GM12878 (cell line): ENCODE results near the gene EPHB1. TPM values are rescaled to one million over a fixed set of nuclear protein-coding genes. Genes with fewer than 3 reads are reported as not detected.

Experiments used
- ATAC-seq: fragments of 200-7000 bp; cut with Tn5 transposase; 3 replicates; pipeline ENCODE4 v1.9.1; 2020; ENCODE audit warnings: mild to moderate bottlenecking, moderate library complexity
- BruUV-seq: library from RNA; stranded (reverse); fragments of 400-500 nt; replicated peaks from 2 replicates; lab custom pipeline; 2021; lab: Mats Ljungman, UMichigan
- CTCF ChIA-PET: fragments of 300-600 bp; sonication (Branson Sonifier 250); formaldehyde crosslinking; extraction: SDS; loops from one replicate; lab custom pipeline; 2021; ENCODE audit warnings: inconsistent platforms; lab: Yijun Ruan, JAX
- POLR2A ChIA-PET: fragments of 350-600 bp; formaldehyde crosslinking; extraction: SDS; loops from one replicate; lab custom pipeline; 2021; ENCODE audit warnings: inconsistent platforms; lab: Charles Lee
- RAD21 ChIA-PET: fragments of 300-600 bp; sonication (Branson Sonifier 250); formaldehyde crosslinking; loops from one replicate; lab custom pipeline; 2023; ENCODE audit warnings: antibody characterized with exemption; ENCODE audit not compliant: unreplicated experiment; lab: Charles Lee
- SMC1A ChIA-PET: fragments of 300-600 bp; sonication (Branson Sonifier 250); formaldehyde crosslinking; loops from one replicate; lab custom pipeline; 2023; ENCODE audit not compliant: unreplicated experiment, uncharacterized antibody; lab: Charles Lee
- DNase-seq: peaks from one replicate; pipeline ENCODE4 v3.0.0-alpha.2; 2011; ENCODE audit warnings: low read depth, low spot score
- FAIRE-seq: peaks from 3 replicates; lab custom pipeline; 2011; peaks lifted over from hg19 to GRCh38; lab: Jason Lieb, UNC
- H2AFZ ChIP-seq: 2 replicates; pipeline ENCODE4 v1.6.0; 2011; ENCODE audit warnings: low read depth, low read length, control low read depth; ENCODE audit not compliant: control insufficient read depth
- H3K27ac ChIP-seq: 2 replicates; pipeline ENCODE4 v1.5.1; 2011; ENCODE audit warnings: control low read depth; ENCODE audit not compliant: control insufficient read depth, insufficient read depth
- H3K27me3 ChIP-seq, 2 experiments: replicated peaks in 1 of 2; 2 replicates each; pipeline versions ENCODE4 v1.6.0 to v1.6.1; 2011; ENCODE audit warnings: low read length in 1 of 2; ENCODE audit not compliant: control insufficient read depth in 2 of 2, insufficient read depth in 2 of 2
- H3K36me3 ChIP-seq, 2 experiments: 2 replicates each; pipeline ENCODE4 v1.5.1; 2011; ENCODE audit warnings: low read length in 1 of 2; ENCODE audit not compliant: control insufficient read depth in 2 of 2, insufficient read depth in 2 of 2
- H3K4me1 ChIP-seq: 2 replicates; pipeline ENCODE4 v1.6.1; 2011; ENCODE audit warnings: mild to moderate bottlenecking, low read length, moderate library complexity, mixed read lengths; ENCODE audit not compliant: control insufficient read depth, insufficient read depth
- H3K4me2 ChIP-seq: 2 replicates; pipeline ENCODE4 v1.6.0; 2011; ENCODE audit warnings: control low read depth; ENCODE audit not compliant: control insufficient read depth, insufficient read depth
- H3K4me3 ChIP-seq: fragments of 200-600 bp; sonication (generic); 2 replicates; pipeline ENCODE4 v1.5.1; 2016
- H3K79me2 ChIP-seq: 2 replicates; pipeline ENCODE4 v1.6.0; 2011; ENCODE audit warnings: low read length; ENCODE audit not compliant: control insufficient read depth, insufficient read depth
- H3K9ac ChIP-seq: 2 replicates; pipeline ENCODE4 v1.8.0; 2011; ENCODE audit warnings: low read length, control low read depth, mixed read lengths; ENCODE audit not compliant: control insufficient read depth, insufficient read depth
- H3K9me3 ChIP-seq: replicated peaks from 3 replicates; pipeline ENCODE4 v1.5.1; 2011; ENCODE audit warnings: mild to moderate bottlenecking, low read length; ENCODE audit not compliant: control insufficient read depth, insufficient read depth
- H4K20me1 ChIP-seq: 2 replicates; pipeline ENCODE4 v1.6.0; 2011; ENCODE audit not compliant: control insufficient read depth, insufficient read depth
- PAX5 ChIP-seq: IDR thresholded peaks from 2 replicates; pipeline ENCODE4 v1.6.1; 2011; ENCODE audit warnings: low read depth, low read length, borderline replicate concordance
- SUPT20H ChIP-seq: IDR thresholded peaks from 2 replicates; pipeline ENCODE4 v1.6.1; 2011; ENCODE audit warnings: low read depth, mild to moderate bottlenecking, low read length, moderate library complexity, borderline replicate concordance; ENCODE audit not compliant: control insufficient read depth
- SUZ12 ChIP-seq: fragments of 200-600 bp; sonication (generic); IDR thresholded peaks from one replicate; pipeline ENCODE4 v1.6.1; 2018; ENCODE audit warnings: antibody characterized with exemption, mild to moderate bottlenecking; ENCODE audit not compliant: unreplicated experiment
- ZNF207 ChIP-seq: fragments of 450-650 bp; IDR thresholded peaks from 2 replicates; pipeline ENCODE4 v1.6.1; 2014; ENCODE audit warnings: antibody characterized with exemption, mild to moderate bottlenecking, borderline replicate concordance
- WGBS: methylation state at CpG from one replicate; pipeline ENCODE4 v1.1.6; 2016; ENCODE audit warnings: low lambda C conversion rate; ENCODE audit not compliant: insufficient replicate concordance, insufficient coverage; ENCODE audit errors: missing lambda C conversion rate; 5-methylcytosine and 5-hydroxymethylcytosine counted together
- in situ Hi-C: fragments of 300-500 bp; cut with MboI; formaldehyde crosslinking; loops from 9 replicates; pipeline ENCODE4 v1.14.3; 2018; ENCODE audit warnings: mixed read lengths
- intact Hi-C: fragments of 100-400 bp; cut with micrococcal nuclease; formaldehyde crosslinking; loops from one replicate; pipeline ENCODE4 v1.14.2; 2022; ENCODE audit not compliant: unreplicated experiment
- polyA plus RNA-seq, 11 experiments: library from polyadenylated mRNA; depleted of rRNA in 4 of 11; unstranded in 6 of 11; stranded (reverse) in 5 of 11; fragments of >200 nt; fragmentation: Nextera tagmentation in 4 of 11; fragmentation: Illumina TruSeq in 1 of 11; extraction: Ambion mirVana in 4 of 11; extraction: Trizol in 1 of 11; gene quantifications; 1 replicate in 1 of 11; 2 replicates in 10 of 11; pipeline versions ENCODE4 v1.2.1 to v1.2.3, GENCODE V29; 2011 to 2016; ENCODE audit warnings: inconsistent platforms in 2 of 11, missing spikeins in 2 of 11, low read depth in 1 of 11
- total RNA-seq, 4 experiments: library from RNA; depleted of rRNA in 3 of 4; stranded (reverse); fragments of >200 nt in 3 of 4; fragmentation: Illumina TruSeq in 1 of 4; extraction: Trizol in 1 of 4; gene quantifications; 2 replicates each; pipeline versions ENCODE4 v1.2.1 to v1.2.3, GENCODE V29; 2013 to 2021
- TF ChIP-seq, protein P1 (sequence below): fragments of 450-650 bp; formaldehyde crosslinking; IDR thresholded peaks from 2 replicates; pipeline ENCODE4 v1.5.0; 2022; ENCODE audit warnings: mild to moderate bottlenecking, missing genetic modification characterization

The EPHB1 gene
- total and polyA plus RNA-seq, 10 of the 15 experiments (the other 5 are each of a cell fraction or from before 2014, with no cell fraction given), result 0.33 to 23.8 (median 1.2) TPM

DNA sequence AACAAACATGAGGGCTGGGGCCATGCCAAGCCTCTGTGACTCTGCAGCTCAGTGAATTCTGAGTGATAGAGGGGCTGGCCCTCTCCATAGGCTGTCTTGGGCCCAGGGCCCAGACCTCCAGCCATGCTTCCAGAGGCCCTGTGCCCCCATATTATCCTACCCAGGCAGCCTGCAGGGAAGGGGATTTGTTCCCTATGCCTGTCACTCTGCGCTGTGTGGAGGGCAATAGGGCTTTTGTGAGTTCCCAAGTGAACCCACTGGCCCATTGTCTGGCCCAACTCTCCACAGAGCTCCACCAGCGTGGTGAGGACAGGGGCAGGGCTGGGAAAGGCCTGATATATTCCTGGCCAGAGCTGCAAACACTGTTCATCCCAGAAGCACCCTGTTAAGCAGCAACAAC, 113.2 kb downstream of the EPHB1 start:
- RAD21 ChIA-PET, result interaction anchor here (1.0 to 1.6 kb wide), 2 partner anchors 10 to 13 kb away, joined by 6 read pairs; no protein-coding TSS in a partner anchor
- WGBS, result 30% methylated on average over 2 of the region's 2 CpGs
- no peak overlapping the region for H3K9ac ChIP-seq

More for the DNA sequence above, 113.2 kb downstream of the EPHB1 start:
- Histone ChIP-seq H2AFZ (no peak overlapping the region), H3K9me3 (no peaks in the 10 kb centered on the region), H3K79me2 (peaks cover 19% of the 10 kb centered on the region), H3K36me3 (peaks cover 0 to 5% of the 10 kb centered on the region in 2 experiments; a peak in 2 of 4 replicates), H3K27ac (no peak overlapping the region), H3K4me1 (peaks cover 27% of the 10 kb centered on the region), H3K4me2 (no peak overlapping the region), H3K27me3 (no peaks in the 10 kb centered on the region), H3K4me3 (no peak overlapping the region), H4K20me1 (no peaks in the 10 kb centered on the region; the same call in 1 of the 2 replicates)
- TF ChIP-seq SUPT20H (no peak), ZNF207 (no peak), PAX5 (no peak), SUZ12 (no peak)
- TF ChIP-seq, protein P1, sequence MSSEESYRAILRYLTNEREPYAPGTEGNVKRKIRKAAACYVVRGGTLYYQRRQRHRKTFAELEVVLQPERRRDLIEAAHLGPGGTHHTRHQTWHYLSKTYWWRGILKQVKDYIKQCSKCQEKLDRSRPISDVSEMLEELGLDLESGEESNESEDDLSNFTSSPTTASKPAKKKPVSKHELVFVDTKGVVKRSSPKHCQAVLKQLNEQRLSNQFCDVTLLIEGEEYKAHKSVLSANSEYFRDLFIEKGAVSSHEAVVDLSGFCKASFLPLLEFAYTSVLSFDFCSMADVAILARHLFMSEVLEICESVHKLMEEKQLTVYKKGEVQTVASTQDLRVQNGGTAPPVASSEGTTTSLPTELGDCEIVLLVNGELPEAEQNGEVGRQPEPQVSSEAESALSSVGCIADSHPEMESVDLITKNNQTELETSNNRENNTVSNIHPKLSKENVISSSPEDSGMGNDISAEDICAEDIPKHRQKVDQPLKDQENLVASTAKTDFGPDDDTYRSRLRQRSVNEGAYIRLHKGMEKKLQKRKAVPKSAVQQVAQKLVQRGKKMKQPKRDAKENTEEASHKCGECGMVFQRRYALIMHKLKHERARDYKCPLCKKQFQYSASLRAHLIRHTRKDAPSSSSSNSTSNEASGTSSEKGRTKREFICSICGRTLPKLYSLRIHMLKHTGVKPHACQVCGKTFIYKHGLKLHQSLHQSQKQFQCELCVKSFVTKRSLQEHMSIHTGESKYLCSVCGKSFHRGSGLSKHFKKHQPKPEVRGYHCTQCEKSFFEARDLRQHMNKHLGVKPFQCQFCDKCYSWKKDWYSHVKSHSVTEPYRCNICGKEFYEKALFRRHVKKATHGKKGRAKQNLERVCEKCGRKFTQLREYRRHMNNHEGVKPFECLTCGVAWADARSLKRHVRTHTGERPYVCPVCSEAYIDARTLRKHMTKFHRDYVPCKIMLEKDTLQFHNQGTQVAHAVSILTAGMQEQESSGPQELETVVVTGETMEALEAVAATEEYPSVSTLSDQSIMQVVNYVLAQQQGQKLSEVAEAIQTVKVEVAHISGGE, result no peak
- in situ Hi-C loops (no loop called here), intact Hi-C loops (no loop called here)
- no peak for ATAC-seq
- no peak for FAIRE-seq
- ChIA-PET POLR2A (interaction anchor here (1.0 kb wide), 1 partner anchor 10 kb away, joined by 5 read pairs; no protein-coding TSS in a partner anchor), CTCF (interaction anchor here (1.3 to 1.8 kb wide), 2 partner anchors 13 to 108 kb away, joined by 3 to 4 read pairs; no protein-coding TSS in a partner anchor), SMC1A (interaction anchor here (1.1 to 1.3 kb wide), 3 partner anchors 60 to 159 kb away, joined by 3 read pairs; no protein-coding TSS in a partner anchor)
- no TSS peak for BruUV-seq
- no peak for DNase-seq
